Fibroblast of lung (primary cell): ENCODE data around the gene NOS1AP. TPM values are rescaled to one million over a fixed set of nuclear protein-coding genes. Genes with fewer than 3 reads are reported as not detected.
A peak's percentile ranks its signal among the peaks of the same experiment; 100 is the strongest.

Source experiments
- DNase-seq, 2 donors: peaks; one replicate each; pipeline versions ENCODE4 v3.0.0 to v3.0.0-alpha.2; 2010; ENCODE audit warnings: low read depth in 2 of 2
- H2AFZ ChIP-seq: 2 replicates; pipeline ENCODE4 v1.5.1; 2012; ENCODE audit warnings: low read length, control low read depth, inconsistent platforms
- H3K27ac ChIP-seq: 2 replicates; pipeline ENCODE4 v1.5.1; 2011; ENCODE audit warnings: low read length, control low read depth; ENCODE audit not compliant: insufficient read depth
- H3K27me3 ChIP-seq: 2 replicates; pipeline ENCODE4 v1.5.1; 2011; ENCODE audit warnings: mild to moderate bottlenecking, low read length; ENCODE audit not compliant: control insufficient read depth, insufficient read depth
- H3K36me3 ChIP-seq: 2 replicates; pipeline ENCODE4 v1.5.1; 2011; ENCODE audit warnings: low read length; ENCODE audit not compliant: control insufficient read depth, insufficient read depth
- H3K4me1 ChIP-seq: 2 replicates; pipeline ENCODE4 v1.5.1; 2011; ENCODE audit warnings: low read length; ENCODE audit not compliant: control insufficient read depth, insufficient read depth; ENCODE audit errors: extremely low read depth
- H3K4me2 ChIP-seq: 2 replicates; pipeline ENCODE4 v1.5.1; 2011; ENCODE audit warnings: low read length, control low read depth; ENCODE audit not compliant: insufficient read depth; ENCODE audit errors: extremely low read depth
- H3K4me3 ChIP-seq, 4 experiments: fragments of 200-600 bp in 1 of 4; sonication (generic) in 1 of 4; replicated peaks in 1 of 4; 2 replicates each; pipeline ENCODE4 v1.5.1; 2011 to 2016; ENCODE audit warnings: low read length in 4 of 4, low read depth in 3 of 4, mild to moderate bottlenecking in 3 of 4, control low read depth in 2 of 4, inconsistent platforms in 1 of 4, mixed read lengths in 1 of 4; ENCODE audit not compliant: insufficient read depth in 1 of 4; ENCODE audit errors: control extremely low read depth in 1 of 4
- H3K79me2 ChIP-seq: 2 replicates; pipeline ENCODE4 v1.5.1; 2012; ENCODE audit warnings: mild to moderate bottlenecking, low read length, inconsistent platforms; ENCODE audit not compliant: control insufficient read depth, insufficient read depth
- H3K9ac ChIP-seq: 2 replicates; pipeline ENCODE4 v1.5.1; 2011; ENCODE audit warnings: mild to moderate bottlenecking, low read length, control low read depth; ENCODE audit not compliant: insufficient read depth
- H3K9me3 ChIP-seq: 2 replicates; pipeline ENCODE4 v1.5.1; 2012; ENCODE audit warnings: low read depth, low read length; ENCODE audit not compliant: control insufficient read depth, insufficient read depth
- H4K20me1 ChIP-seq: 2 replicates; pipeline ENCODE4 v1.5.1; 2011; ENCODE audit warnings: low read length; ENCODE audit not compliant: control insufficient read depth, insufficient read depth; ENCODE audit errors: extremely low read depth
- CTCF ChIP-seq, 2 donors: IDR thresholded peaks in 1 of 2; conservative IDR thresholded peaks in 1 of 2; 1 replicate in 1 of 2; 2 replicates in 1 of 2; pipeline ENCODE4 v1.5.1; 2011 to 2012; ENCODE audit warnings: low read length in 2 of 2, control low read depth in 1 of 2, inconsistent platforms in 1 of 2, low read depth in 1 of 2, mild to moderate bottlenecking in 1 of 2
- EZH2 ChIP-seq: IDR thresholded peaks from 2 replicates; pipeline ENCODE4 v1.5.1; 2012; ENCODE audit warnings: low read length, control low read depth, mild to moderate bottlenecking; ENCODE audit errors: missing control alignments
- polyA plus RNA-seq, 2 donors: library from polyadenylated mRNA; depleted of rRNA in 1 of 2; stranded (reverse) in 1 of 2; unstranded in 1 of 2; fragments of >200 nt; gene quantifications; 2 replicates each; pipeline ENCODE4 v1.2.1, GENCODE V29; 2011 to 2012; ENCODE audit warnings: missing spikeins in 1 of 2
- total RNA-seq: library from RNA; depleted of rRNA; stranded (reverse); fragments of >200 nt; gene quantifications from 2 replicates; pipeline ENCODE4 v1.2.1, GENCODE V29; 2014

The NOS1AP gene
- total and polyA plus RNA-seq, 2 donors (not counting 1 experiment from before 2014, with no cell fraction given), result 0.14 to 0.17 TPM

- peak in 1 of 2 donors; percentile 52 for DNase-seq
- Histone ChIP-seq H2AFZ (no peak overlapping the region), H3K27ac (no peak overlapping the region), H3K4me2 (no peak overlapping the region), H3K27me3 (peaks cover 2% of the 10 kb centered on the region), H4K20me1 (no peaks in the 10 kb centered on the region), H3K9me3 (no peaks in the 10 kb centered on the region), H3K9ac (no peak overlapping the region), H3K36me3 (no peaks in the 10 kb centered on the region), H3K79me2 (no peaks in the 10 kb centered on the region), H3K4me1 (no peaks in the 10 kb centered on the region), H3K4me3 (no peak overlapping the region)
- TF ChIP-seq EZH2, result no peak
- TF ChIP-seq CTCF (conservative IDR thresholded peaks at IDR 0.05 in 1 of 2, IDR thresholded peaks at IDR 0.05 in 1 of 2; ENCODE audit: low read depth in 1 of 2, low read length in 2 of 2), result no peak
Observed at GRCh38 chr1:162215902-162216301, 146.4 kb downstream of the NOS1AP start.

DNA sequence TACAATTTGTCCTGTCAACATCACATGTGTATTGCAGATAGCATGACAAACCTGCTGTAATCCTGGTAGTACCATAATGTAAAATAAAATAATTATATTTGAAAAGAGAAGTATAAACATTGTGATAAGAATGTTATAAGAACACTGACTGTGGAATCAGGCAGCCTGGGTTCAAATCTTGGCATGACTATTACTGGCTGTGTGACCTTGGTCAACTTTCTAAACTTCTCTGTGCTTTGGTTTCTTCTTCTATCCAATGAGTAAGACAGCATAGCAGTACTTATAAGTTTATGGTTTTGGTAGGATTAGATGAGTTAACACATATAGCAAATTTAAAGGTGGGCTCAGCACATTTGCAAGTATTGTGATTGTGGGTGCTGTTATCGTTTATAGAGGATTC, 147.1 kb downstream of the NOS1AP start:
- H3K4me3 ChIP-seq, result no peak overlapping the region
- no peaks in the 10 kb centered on the region for H3K4me1 ChIP-seq
- H3K9ac ChIP-seq, result no peak overlapping the region
- H3K27me3 ChIP-seq, result peaks cover 2% of the 10 kb centered on the region
- H4K20me1 ChIP-seq, result no peaks in the 10 kb centered on the region
- H3K27ac ChIP-seq, result no peak overlapping the region
- H3K79me2 ChIP-seq, result no peaks in the 10 kb centered on the region
- TF ChIP-seq EZH2 (no peak), CTCF (conservative IDR thresholded peaks at IDR 0.05 in 1 of 2, IDR thresholded peaks at IDR 0.05 in 1 of 2; ENCODE audit: low read depth in 1 of 2, low read length in 2 of 2) (no peak)
- H3K36me3 ChIP-seq, result no peaks in the 10 kb centered on the region
- H3K9me3 ChIP-seq, result no peaks in the 10 kb centered on the region
- no peak for DNase-seq
- H2AFZ ChIP-seq, result no peak overlapping the region
- H3K4me2 ChIP-seq, result no peak overlapping the region

DNA sequence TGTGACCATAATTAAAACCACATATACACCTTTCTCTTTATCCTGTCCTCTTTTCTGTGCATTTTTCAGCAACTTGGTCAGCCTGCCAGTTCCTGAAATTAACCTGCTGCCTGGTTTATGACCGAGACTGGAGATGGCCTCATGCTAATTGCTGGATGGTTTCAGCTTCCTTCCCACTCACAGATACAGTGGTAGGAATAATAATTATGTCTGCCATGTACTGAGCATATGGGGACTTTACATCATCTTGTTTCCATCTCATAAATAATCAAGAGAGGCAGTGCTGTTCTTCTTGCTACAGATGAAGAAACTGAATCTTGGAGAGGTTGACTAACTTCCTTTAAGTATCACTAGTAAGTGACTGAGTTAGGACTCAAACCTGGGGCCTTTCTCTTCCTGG, 148.2 kb downstream of the NOS1AP start:
- no peaks in the 10 kb centered on the region for H4K20me1 ChIP-seq

More for the DNA sequence above, 148.2 kb downstream of the NOS1AP start:
- Histone ChIP-seq H2AFZ (no peak overlapping the region), H3K27ac (no peak overlapping the region), H3K9ac (no peak overlapping the region), H3K4me2 (no peak overlapping the region), H3K4me1 (no peaks in the 10 kb centered on the region), H3K79me2 (no peaks in the 10 kb centered on the region), H3K9me3 (no peaks in the 10 kb centered on the region), H3K36me3 (no peaks in the 10 kb centered on the region), H3K4me3 (no peak overlapping the region), H3K27me3 (no peaks in the 10 kb centered on the region)
- no peak for TF ChIP-seq EZH2
- no peak for TF ChIP-seq CTCF (conservative IDR thresholded peaks at IDR 0.05 in 1 of 2, IDR thresholded peaks at IDR 0.05 in 1 of 2; ENCODE audit: low read depth in 1 of 2, low read length in 2 of 2)
- peak in 1 of 2 donors; percentile 17 for DNase-seq
